ENCODE data around the gene DYNC1I1.

The DYNC1I1 gene

DNA sequence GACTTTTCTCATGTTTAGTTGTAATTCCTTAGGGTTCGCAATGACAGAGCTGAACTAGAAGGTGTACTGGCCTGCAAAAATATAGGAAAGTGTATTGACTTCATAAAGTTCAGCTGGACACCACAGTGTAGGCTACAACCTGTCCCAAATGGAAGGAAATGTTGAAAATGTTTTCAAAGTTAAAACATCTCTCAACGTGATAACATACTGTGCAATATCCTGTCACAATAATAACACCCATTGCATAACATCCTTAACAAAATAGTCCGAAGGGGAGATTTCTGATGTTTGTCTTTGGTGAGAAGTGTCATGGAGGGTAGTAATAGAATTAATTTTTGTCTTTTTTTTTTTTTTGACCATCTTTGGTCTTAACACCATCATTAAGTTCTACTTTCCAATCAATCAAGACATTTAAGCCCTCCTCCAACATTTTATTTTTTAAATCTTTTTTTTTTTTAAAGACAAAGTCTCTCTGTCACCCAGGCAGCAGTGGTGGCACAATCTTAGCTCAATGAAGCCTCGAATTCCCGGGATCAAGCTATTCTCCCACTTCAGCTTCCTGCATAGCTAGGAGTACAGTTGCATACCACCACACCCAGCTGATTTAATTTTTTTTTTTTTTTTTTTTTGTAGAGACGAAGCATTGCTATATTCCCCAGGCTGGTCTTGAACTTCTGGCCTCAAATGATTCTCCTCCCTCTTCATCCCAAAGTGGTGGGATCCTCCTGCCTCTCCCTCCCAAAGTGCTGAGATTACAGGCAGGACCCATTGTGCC, 45.7 kb downstream of the DYNC1I1 start:
- TF ChIP-seq, protein P1, sequence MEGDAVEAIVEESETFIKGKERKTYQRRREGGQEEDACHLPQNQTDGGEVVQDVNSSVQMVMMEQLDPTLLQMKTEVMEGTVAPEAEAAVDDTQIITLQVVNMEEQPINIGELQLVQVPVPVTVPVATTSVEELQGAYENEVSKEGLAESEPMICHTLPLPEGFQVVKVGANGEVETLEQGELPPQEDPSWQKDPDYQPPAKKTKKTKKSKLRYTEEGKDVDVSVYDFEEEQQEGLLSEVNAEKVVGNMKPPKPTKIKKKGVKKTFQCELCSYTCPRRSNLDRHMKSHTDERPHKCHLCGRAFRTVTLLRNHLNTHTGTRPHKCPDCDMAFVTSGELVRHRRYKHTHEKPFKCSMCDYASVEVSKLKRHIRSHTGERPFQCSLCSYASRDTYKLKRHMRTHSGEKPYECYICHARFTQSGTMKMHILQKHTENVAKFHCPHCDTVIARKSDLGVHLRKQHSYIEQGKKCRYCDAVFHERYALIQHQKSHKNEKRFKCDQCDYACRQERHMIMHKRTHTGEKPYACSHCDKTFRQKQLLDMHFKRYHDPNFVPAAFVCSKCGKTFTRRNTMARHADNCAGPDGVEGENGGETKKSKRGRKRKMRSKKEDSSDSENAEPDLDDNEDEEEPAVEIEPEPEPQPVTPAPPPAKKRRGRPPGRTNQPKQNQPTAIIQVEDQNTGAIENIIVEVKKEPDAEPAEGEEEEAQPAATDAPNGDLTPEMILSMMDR (IDR thresholded peaks at IDR 0.05; ENCODE audit: low read depth, low read length, missing control alignments) = no peak
- H3K27me3 ChIP-seq (replicated peaks) = no peaks in the 10 kb centered on the region
- H3K36me3 ChIP-seq (replicated peaks) = no peaks in the 10 kb centered on the region
- in situ Hi-C loops (cut with HindIII; ENCODE audit: low pct_ligation_motif_present, low sequenced_read_pairs) = no loop called here
- H3K4me3 ChIP-seq (ENCODE audit: low read depth, low read length) = no peak overlapping the region
- no peak for DNase-seq
- no peak overlapping the region for H3K27ac ChIP-seq

DNA sequence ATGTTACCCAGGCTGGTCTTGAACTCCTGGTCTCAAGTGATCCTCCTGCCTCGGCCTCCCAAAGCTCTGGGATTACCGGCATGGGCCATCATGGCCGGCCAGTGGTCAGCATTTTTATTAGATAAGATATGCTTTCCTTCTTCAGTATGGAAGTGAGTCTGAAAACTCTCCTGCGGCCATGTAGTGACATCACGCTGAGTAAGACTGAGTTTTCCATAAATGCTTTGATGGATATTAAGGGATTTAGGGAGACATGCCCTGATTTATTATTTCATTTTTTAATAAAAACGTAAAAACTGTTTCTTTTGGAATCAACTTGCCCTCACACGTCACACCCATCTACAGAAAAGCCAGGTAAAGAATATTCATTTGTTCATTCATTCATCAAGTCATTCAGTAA, 48.4 kb downstream of the DYNC1I1 start:
- Histone ChIP-seq H3K27me3 (replicated peaks) (no peaks in the 10 kb centered on the region), H3K4me3 (ENCODE audit: low read depth, low read length) (no peak overlapping the region), H3K27ac (no peak overlapping the region), H3K36me3 (replicated peaks) (no peaks in the 10 kb centered on the region)
- TF ChIP-seq, protein P1 (IDR thresholded peaks at IDR 0.05; ENCODE audit: low read depth, low read length, missing control alignments) = no peak
- no peak for DNase-seq
- in situ Hi-C loops (cut with HindIII; ENCODE audit: low pct_ligation_motif_present, low sequenced_read_pairs) = no loop called here

DNA sequence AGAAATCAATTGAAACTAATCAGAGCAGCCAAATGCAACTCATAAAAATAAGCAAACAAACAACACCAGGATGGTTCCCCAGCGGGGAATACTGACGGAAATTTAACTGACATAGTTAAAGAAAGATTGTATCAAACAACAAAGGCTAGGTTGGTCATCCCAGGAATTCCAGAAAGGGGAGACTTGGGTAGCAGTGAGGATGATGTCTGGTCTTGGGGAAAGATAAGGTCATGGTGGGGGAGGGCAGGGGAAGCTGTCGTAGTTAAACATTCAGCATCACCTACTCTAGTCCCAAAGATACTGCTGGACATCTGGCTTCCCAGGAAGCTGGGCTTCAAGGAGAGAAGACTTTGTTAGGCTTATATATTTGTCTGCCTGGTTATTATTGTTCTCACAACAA, 50.4 kb downstream of the DYNC1I1 start:
- in situ Hi-C loops (cut with HindIII; ENCODE audit: low pct_ligation_motif_present, low sequenced_read_pairs) = no loop called here
- TF ChIP-seq, protein P1 (IDR thresholded peaks at IDR 0.05; ENCODE audit: low read depth, low read length, missing control alignments) = no peak
- Histone ChIP-seq H3K36me3 (replicated peaks) (no peaks in the 10 kb centered on the region), H3K4me3 (ENCODE audit: low read depth, low read length) (no peak overlapping the region), H3K27ac (no peak overlapping the region), H3K27me3 (replicated peaks) (no peaks in the 10 kb centered on the region)
- no peak for DNase-seq

DNA sequence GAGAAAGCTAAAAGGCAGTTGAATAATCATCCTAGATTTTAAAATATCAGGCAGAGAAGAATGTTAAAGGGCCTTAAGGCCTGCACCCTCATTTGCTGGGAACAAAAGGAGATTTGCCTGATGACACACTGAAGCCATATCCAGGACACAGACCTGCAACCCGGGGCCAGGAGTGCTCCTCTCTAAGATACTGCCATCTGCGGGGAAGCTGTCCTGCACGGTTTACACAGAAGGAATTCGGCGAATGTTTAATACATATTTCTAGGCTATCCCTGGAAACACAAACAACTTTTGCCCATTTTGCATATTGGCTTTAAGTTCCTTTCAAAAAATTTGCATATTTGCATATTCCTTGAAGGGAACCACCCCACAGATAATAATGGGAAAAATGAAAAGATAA, 52.3 kb downstream of the DYNC1I1 start:
- in situ Hi-C loops (cut with HindIII; ENCODE audit: low pct_ligation_motif_present, low sequenced_read_pairs) = no loop called here
- TF ChIP-seq, protein P1 (IDR thresholded peaks at IDR 0.05; ENCODE audit: low read depth, low read length, missing control alignments) = no peak
- Histone ChIP-seq H3K4me3 (ENCODE audit: low read depth, low read length) (no peak overlapping the region), H3K36me3 (replicated peaks) (no peaks in the 10 kb centered on the region), H3K27ac (no peak overlapping the region), H3K27me3 (replicated peaks) (no peaks in the 10 kb centered on the region)
- DNase-seq = no peak

DNA sequence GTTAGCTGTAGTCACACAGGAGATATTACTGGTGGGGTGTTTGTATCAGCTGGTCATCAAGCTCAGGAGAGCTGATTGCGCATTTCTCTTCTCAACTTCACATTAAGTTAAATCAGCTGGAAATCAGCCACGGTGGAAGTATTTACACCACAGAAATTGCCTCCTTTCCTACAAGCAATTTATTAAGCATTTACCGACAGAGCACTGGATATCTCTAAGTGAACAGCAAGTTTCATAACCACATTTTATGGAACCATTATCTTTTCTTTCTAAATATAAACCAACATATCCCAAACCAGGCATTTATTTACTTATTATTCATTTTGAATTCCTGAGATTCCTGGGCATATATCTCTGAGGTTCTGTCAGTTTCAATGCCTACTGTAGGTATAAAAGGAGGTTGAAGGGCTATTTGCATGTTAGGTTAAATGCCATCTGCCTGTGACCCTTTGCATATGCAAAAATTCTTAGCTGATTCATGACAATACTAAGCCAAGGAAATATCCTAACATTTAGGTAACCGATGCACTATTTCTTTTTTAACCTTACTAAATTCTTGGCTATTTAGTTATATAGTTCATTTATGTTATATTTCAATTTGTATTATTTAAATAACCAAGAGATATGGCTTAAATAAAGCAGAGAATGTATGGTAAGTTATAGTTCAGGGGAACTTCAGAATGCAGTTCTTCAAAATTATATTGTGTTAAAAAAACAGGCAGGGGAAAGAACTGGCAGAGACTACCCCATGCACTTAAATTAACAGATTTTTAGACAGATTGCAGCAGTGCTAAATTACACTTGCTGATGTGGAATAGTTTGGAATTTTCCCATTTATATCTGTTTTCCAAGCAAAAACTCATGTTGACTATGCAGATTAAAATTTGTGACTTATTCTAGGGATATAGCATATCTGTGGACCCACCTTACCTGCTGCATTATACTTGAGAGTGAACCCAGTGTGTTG, 56.8 kb downstream of the DYNC1I1 start:
- in situ Hi-C loops (cut with HindIII; ENCODE audit: low pct_ligation_motif_present, low sequenced_read_pairs) = no loop called here
- no peaks in the 10 kb centered on the region for H3K36me3 ChIP-seq (replicated peaks)
- H3K4me3 ChIP-seq (ENCODE audit: low read depth, low read length) = no peak overlapping the region
- no peak overlapping the region for H3K27ac ChIP-seq
- no peaks in the 10 kb centered on the region for H3K27me3 ChIP-seq (replicated peaks)
- DNase-seq = no peak
- TF ChIP-seq, protein P1 (IDR thresholded peaks at IDR 0.05; ENCODE audit: low read depth, low read length, missing control alignments) = no peak
